Esophagus squamous epithelium (tissue), 4 donors: ENCODE data around the gene DUSP7.

Source experiments
- POLR2A ChIP-seq, 4 donors: fragments of 450-650 bp; IDR thresholded peaks; one replicate each; pipeline ENCODE4 v1.6.1; 2017; ENCODE audit warnings: antibody characterized with exemption in 4 of 4, mild to moderate bottlenecking in 4 of 4, moderate library complexity in 3 of 4
- TF ChIP-seq, protein P1 (sequence below), 6 experiments: fragments of 450-650 bp in 4 of 6; fragments of 200-600 bp in 2 of 6; sonication (generic) in 2 of 6; IDR thresholded peaks; one replicate each; pipeline ENCODE4 v1.5.1; 2016 to 2019; ENCODE audit warnings: antibody characterized with exemption in 6 of 6, mild to moderate bottlenecking in 4 of 6, moderate library complexity in 4 of 6

DNA sequence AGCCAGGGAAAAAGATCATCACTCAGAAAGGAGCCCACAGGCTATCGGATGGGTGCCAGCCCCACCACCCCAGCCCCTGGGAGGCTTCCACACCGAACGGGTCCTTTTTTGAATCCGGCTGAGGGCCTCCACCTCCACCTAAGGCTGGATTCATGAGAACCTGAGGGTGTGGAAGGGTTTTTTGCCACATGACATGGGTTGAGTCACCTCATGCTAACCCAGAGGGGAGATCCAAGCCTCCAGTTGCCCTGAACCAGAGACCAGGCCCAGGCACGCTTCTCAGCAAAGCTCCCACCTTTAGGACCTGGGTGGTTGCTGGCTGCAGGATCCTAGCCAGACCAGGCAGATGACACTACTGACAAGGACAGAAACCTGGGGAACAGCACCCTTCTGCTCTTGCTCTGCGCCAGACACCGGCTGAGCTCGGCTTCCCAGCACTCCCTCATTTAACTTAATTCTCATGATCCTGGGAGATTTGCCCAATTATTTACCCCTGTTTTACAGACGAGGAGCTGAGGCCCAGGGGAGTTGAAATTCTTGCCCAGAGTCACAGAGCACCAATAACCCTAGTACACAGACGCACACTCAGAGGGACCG lies 25.6 kb downstream of the DUSP7 start:
- TF ChIP-seq, protein P1, sequence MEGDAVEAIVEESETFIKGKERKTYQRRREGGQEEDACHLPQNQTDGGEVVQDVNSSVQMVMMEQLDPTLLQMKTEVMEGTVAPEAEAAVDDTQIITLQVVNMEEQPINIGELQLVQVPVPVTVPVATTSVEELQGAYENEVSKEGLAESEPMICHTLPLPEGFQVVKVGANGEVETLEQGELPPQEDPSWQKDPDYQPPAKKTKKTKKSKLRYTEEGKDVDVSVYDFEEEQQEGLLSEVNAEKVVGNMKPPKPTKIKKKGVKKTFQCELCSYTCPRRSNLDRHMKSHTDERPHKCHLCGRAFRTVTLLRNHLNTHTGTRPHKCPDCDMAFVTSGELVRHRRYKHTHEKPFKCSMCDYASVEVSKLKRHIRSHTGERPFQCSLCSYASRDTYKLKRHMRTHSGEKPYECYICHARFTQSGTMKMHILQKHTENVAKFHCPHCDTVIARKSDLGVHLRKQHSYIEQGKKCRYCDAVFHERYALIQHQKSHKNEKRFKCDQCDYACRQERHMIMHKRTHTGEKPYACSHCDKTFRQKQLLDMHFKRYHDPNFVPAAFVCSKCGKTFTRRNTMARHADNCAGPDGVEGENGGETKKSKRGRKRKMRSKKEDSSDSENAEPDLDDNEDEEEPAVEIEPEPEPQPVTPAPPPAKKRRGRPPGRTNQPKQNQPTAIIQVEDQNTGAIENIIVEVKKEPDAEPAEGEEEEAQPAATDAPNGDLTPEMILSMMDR (IDR thresholded peaks at IDR 0.05), result no peak
- no peak for TF ChIP-seq POLR2A (IDR thresholded peaks at IDR 0.05)
